HG02981 (cell line): ENCODE measurements around the gene OTULINL.

Source experiments
- ATAC-seq: cut with Tn5 transposase; IDR thresholded peaks from one replicate; pipeline ENCODE4 v1.9.1; 2021; ENCODE audit warnings: mild to moderate bottlenecking, moderate library complexity; ENCODE audit not compliant: unreplicated experiment

The OTULINL gene

DNA sequence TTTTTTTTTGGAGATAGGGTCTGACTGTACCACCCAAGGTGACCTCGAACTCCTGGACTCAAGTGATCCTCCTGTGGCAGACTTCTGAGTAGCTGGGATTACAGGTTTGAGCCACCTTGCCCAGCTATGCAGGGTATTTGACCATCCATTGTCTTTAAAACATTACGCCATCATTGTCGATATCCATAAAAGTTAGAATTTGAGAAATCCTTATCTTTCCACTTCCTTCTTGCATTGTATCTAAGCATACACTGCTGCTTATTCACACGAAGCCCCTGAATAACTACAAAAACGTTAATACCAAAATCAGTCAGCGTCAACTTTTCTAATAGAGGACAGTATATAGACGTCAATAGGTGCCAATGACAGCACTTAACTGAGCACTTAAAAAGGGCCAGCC is 5.4 kb upstream of the OTULINL start:
- no peak for ATAC-seq

- ATAC-seq, result no peak
These were observed 4.4 kb upstream of the OTULINL start for GRCh38 chr5:14577079-14577725.

- ATAC-seq, result no peak
These were observed 3.6 kb upstream of the OTULINL start for GRCh38 chr5:14577971-14578370.

DNA sequence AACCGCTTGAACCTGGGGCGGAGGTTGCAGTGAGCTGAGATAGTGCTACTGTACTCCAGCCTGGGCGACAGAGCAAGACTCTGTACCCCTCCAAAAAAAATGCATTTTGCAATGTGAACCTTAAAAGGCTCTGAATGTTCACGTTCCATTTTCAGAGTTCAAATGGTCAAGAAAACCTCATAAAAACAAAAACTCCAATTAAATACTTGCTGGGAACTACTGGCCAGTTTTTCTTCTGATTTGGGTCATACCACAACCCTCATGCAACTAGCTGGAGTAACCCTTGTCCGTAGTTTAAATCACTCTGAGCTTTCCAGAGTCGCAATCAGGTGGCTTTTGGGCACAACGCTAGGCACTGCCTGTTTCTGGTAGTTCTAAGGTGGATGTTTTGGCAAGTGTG is 2.3 kb upstream of the OTULINL start:
- ATAC-seq, result no peak

DNA sequence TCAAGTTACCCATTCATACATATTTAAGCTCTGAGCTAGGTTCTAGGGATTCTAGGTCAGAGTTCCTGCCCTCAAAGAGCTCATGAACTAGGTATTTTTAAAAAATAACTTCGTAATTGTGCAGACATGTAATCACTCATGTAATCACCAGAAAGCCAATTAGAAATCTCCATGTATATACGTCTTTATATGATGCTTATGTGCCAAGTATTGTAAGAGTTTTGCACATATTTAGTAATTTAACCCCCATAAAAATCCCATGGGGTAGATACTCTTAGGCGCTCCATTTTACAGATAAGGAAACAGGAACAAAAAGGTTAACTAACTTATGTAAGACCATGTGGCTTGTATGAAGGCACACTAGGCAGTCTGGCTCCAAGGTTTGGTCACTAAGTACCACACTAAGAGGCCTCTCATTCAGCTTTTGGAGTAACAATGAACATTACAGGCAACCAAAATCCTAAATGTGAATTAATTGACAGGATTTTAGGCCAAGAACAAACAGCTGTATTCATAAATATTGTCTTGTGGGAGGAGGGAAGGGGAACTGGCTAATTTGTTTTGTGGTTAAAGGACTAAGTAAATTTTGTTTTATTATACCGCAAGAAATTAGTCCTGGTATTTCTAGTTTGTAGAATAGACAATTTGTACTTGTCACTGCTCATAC is 1.7 kb upstream of the OTULINL start:
- no peak for ATAC-seq

DNA sequence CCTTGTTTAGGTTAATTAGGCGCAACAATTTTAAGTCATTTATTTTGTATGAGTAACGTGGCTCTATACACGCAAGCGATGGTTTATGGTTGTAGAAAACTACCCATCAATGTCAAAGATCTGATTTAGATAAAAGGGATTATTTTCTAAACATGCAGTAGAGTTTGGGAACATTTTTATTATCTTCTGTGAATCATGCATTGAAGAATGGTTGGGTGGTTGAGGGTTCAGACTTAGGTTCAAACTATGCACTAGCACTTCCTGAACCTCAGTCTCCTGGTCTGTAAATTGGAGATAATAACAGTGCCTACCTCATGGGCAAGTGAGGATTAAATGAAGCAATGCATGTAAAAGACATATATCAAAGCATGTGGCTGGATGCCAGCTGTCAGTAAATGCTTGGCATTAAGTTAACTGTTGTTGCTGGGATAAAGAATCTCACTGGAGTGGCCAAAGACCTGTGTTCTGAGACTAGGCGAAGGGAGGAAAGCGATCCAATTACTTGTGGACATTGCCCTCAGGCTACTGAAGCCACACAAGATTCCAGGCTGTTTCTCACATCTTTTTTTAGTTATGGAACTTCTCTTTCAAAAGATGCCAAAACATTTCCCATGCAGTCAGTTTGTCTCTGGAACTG is 1.1 kb upstream of the OTULINL start:
- ATAC-seq, result no peak

GRCh38 chr5:14581891-14582796 is 552 bp downstream of the OTULINL start:
- peak; percentile 76 for ATAC-seq

GRCh38 chr5:14582797-14583137 is 1.2 kb downstream of the OTULINL start:
- ATAC-seq, result no peak

- ATAC-seq, result no peak
These were observed 3.3 kb downstream of the OTULINL start for GRCh38 chr5:14584848-14585247.

- ATAC-seq, result no peak
These were observed 5.6 kb downstream of the OTULINL start for GRCh38 chr5:14587150-14587549.

- ATAC-seq, result peak; percentile 66
These were observed 6.6 kb downstream of the OTULINL start for GRCh38 chr5:14588145-14588544.

DNA sequence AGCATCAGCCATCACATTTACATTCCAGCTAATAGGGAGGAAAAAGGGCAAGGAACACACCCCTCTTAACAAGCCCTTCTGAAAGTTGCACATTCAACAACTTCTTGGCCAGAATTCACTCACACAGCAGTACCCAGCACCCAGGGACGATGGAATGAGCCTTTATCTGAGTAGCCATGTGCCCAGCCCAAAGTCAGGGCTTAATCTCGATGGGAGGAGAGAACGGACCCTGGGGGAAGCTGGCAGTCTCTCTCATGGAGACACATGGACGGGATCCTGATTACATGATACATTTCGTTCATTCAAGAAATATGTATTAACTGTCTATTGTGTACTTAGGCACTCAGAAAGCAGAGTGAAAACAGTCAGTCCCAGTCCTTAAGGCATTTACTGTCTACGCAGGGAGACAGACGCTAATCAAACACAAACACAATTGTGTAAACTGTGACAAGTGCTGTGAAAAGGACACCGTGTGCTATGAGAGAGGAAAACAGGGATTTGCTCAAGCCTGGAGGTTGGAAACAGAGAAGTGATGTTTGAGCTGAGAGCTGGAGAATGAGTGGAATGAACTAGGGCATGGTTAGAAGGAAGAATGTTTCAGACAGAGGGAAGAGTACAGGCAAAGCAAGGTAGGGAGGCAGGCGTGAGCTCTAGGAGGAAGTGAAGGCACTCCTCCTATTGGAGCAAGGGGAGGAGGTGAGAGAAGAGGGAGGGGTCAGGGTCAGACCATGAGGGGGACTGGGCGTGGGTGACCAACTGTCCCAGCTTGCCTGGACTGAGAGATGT is 7.4 kb downstream of the OTULINL start:
- no peak for ATAC-seq

- ATAC-seq, result no peak
These were observed 9.4 kb downstream of the OTULINL start for GRCh38 chr5:14590949-14591348.

DNA sequence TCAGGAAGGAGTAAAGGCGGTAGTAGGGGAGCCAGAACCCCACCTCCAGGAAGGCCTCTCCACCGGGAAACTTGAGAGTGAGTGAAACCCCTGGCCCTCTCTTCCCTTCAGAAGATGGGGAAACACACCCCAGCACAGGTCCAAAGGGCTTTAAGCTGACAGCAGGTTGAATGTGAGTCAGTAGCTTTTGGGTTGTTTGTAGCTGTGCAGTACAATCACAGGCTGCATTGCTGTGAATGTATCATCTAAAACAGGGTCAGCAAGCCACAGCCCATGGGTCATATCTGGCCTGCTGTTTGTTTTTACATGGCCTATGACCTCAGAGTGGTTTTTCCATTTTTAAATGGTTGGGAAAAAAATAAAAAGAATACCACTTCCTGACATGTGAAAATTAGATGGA is 10.0 kb downstream of the OTULINL start:
- ATAC-seq, result no peak

DNA sequence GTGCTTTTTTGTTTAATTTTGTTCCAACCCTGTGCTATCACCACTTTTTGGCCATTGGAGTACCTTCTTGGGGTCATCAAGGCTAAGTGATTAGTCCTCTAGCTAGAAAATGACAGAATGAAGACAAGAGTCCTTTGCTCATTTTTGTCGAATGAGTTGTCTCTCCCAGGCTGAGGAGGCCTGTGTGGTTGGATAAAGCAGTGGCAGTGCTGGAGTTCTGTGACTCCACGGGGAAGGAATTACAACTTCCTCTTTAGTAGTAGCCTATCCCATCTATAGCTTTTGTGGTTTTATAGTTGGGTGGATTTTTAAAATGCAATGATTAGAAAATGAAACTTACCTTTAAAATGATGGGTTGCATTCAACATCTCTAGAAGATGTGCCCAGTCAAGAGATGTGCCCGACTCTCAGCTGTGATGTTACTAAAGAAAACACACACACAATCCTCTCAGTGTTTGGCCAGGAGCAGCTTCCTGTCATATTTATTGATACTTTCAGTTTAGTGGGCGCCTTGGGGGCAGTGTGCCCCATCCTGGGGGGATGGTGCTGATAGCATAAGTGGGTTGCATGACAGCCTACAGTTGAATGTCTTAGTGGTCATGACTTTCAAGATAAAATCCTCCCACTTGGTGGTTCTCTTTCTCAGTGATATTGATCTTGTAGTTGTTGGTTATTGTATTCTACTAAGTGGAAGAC is 11.9 kb downstream of the OTULINL start:
- no peak for ATAC-seq

DNA sequence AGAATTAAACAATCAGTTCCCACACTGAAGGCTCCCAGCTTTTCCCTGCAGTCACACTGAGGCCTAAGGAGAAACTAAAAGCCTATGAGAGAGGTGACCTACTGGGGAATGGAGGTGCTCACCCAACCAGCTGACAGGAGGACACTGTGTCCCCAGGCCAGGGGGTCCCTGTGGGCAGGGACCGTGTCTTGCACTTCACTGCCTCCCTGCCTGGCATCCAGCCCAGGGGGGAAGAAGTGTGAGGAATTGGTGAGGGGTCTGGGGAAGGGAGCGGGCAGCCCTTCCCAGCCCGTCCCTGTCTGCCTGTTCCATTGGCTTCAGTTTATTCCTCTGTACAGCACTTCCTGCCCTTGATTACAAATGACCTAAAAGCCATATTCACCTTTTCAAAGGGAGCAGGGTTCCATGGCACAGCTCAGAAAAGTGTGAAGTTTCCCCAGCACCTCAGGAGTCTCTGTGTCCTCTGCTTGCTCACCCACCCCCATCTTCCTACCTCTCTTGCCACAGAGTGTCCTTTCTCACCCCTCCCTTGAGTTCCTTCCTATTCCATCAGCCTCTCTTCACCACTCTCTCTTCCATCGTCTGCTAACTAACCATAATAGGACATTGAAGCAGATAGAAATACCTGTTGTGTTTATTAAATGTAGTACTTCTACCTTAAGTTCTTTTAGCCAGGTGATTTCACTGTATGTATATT is 12.9 kb downstream of the OTULINL start:
- no peak for ATAC-seq

GRCh38 chr5:14595189-14595588 is 13.6 kb downstream of the OTULINL start:
- ATAC-seq, result peak; percentile 72

- no peak for ATAC-seq
These were observed 14.3 kb downstream of the OTULINL start for GRCh38 chr5:14595891-14596290.

DNA sequence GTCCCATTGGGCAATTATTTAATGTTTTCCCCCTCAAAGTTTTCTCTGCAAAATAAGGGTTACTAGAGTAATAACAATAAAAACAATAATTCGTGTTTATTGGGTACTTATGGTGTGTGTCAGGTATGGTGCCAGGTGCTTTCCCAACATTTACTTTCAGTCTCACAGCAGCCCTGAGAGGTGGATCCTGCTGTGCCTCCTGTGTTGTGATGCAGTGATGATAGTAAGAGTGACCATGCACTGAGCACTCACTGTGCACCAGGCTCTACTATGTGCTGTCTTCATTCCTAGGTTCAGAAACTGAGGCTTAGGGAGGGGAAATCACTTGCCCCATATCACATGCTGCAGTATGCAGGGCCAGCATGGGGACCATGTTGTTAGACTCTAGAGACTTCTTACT is 15.5 kb downstream of the OTULINL start:
- no peak for ATAC-seq
